Mesendoderm (in vitro differentiated cells): Measurements from ENCODE around the gene CYP2A13.
A peak's percentile ranks its signal among the peaks of the same experiment; 100 is the strongest.
"Not testable (repeated sequence)": the region's sequence is repeated elsewhere in the genome, so short reads cannot be mapped to it uniquely, and the experiment has no call there.

Source experiments
- DNase-seq: peaks from one replicate; pipeline ENCODE4 v3.0.0; 2013
- H2AK5ac ChIP-seq: 2 replicates; pipeline ENCODE4 v1.6.1; 2013; ENCODE audit warnings: low read length, inconsistent platforms
- H2BK120ac ChIP-seq: 2 replicates; pipeline ENCODE4 v1.6.1; 2013; ENCODE audit warnings: low read depth, mild to moderate bottlenecking, low read length, moderate library complexity, mixed read lengths
- H2BK15ac ChIP-seq: replicated peaks from 2 replicates; pipeline ENCODE4 v1.6.1; 2013; ENCODE audit warnings: low read depth, mild to moderate bottlenecking, moderate library complexity
- H2BK5ac ChIP-seq: 2 replicates; pipeline ENCODE4 v1.6.1; 2013; ENCODE audit warnings: low read length, inconsistent platforms
- H3K18ac ChIP-seq: 2 replicates; pipeline ENCODE4 v1.6.1; 2013; ENCODE audit warnings: mild to moderate bottlenecking, low read length, mixed read lengths
- H3K23ac ChIP-seq: one replicate; pipeline ENCODE4 v1.6.1; 2013; ENCODE audit warnings: low read length
- H3K27ac ChIP-seq: 2 replicates; pipeline ENCODE4 v1.5.1; 2013; ENCODE audit warnings: low read depth, mild to moderate bottlenecking, inconsistent platforms, low read length, moderate library complexity
- H3K27me3 ChIP-seq: 2 replicates; pipeline ENCODE4 v1.6.1; 2013; ENCODE audit warnings: low read length, control low read depth, mild to moderate bottlenecking, inconsistent platforms; ENCODE audit not compliant: insufficient read depth, poor library complexity
- H3K36me3 ChIP-seq: 2 replicates; pipeline ENCODE4 v1.6.1; 2013; ENCODE audit warnings: low read length, inconsistent platforms; ENCODE audit not compliant: control insufficient read depth, insufficient read depth
- H3K4ac ChIP-seq: one replicate; pipeline ENCODE4 v1.6.1; 2013; ENCODE audit warnings: low read depth, mild to moderate bottlenecking, low read length, moderate library complexity
- H3K4me1 ChIP-seq: 2 replicates; pipeline ENCODE4 v1.6.1; 2013; ENCODE audit warnings: low read depth, low read length, inconsistent platforms; ENCODE audit not compliant: control insufficient read depth
- H3K4me2 ChIP-seq: 2 replicates; pipeline ENCODE4 v1.6.1; 2013; ENCODE audit warnings: low read length
- H3K4me3 ChIP-seq: 2 replicates; pipeline ENCODE4 v1.5.1; 2013; ENCODE audit warnings: mild to moderate bottlenecking, low read length
- H3K56ac ChIP-seq: one replicate; pipeline ENCODE4 v1.6.1; 2013; ENCODE audit warnings: low read length
- H3K79me1 ChIP-seq: 2 replicates; pipeline ENCODE4 v1.6.1; 2013; ENCODE audit warnings: low read length, inconsistent platforms
- H3K79me2 ChIP-seq: 2 replicates; pipeline ENCODE4 v1.6.1; 2013; ENCODE audit warnings: mild to moderate bottlenecking, low read length; ENCODE audit not compliant: control insufficient read depth, insufficient read depth
- H3K9ac ChIP-seq: 2 replicates; pipeline ENCODE4 v1.6.1; 2013; ENCODE audit warnings: low read length, inconsistent platforms
- H4K5ac ChIP-seq: one replicate; pipeline ENCODE4 v1.6.1; 2013; ENCODE audit warnings: low read length
- H4K8ac ChIP-seq: one replicate; pipeline ENCODE4 v1.6.1; 2013; ENCODE audit warnings: low read depth, mild to moderate bottlenecking, control low read depth, low read length, moderate library complexity
- WGBS: extraction: QIAGEN DNeasy Blood & Tissue Kit; methylation state at CpG from one replicate; pipeline ENCODE4 v1.1.7; 2013; ENCODE audit warnings: low lambda C conversion rate, missing lambda C conversion rate; ENCODE audit not compliant: insufficient coverage; ENCODE audit errors: extremely low coverage; 5-methylcytosine and 5-hydroxymethylcytosine counted together

Gene CYP2A13

GRCh38 chr19:41131186-41131585, 42.9 kb downstream of the CYP2A13 start:
- Histone ChIP-seq H2BK120ac (no peak overlapping the region), H3K79me2 (no peaks in the 10 kb centered on the region), H4K8ac (no peak overlapping the region), H3K36me3 (no peaks in the 10 kb centered on the region), H3K4me1 (no peaks in the 10 kb centered on the region), H4K5ac (no peak overlapping the region), H3K9ac (no peak overlapping the region), H3K27ac (no peak overlapping the region), H3K4me2 (no peak overlapping the region), H3K18ac (no peak overlapping the region), H3K79me1 (no peaks in the 10 kb centered on the region), H2AK5ac (no peak overlapping the region), H3K4ac (no peak overlapping the region), H3K4me3 (no peak overlapping the region), H3K27me3 (no peaks in the 10 kb centered on the region), H3K23ac (no peak overlapping the region), H2BK15ac (no peak overlapping the region), H3K56ac (no peak overlapping the region), H2BK5ac (no peak overlapping the region)
- no CpG with 5 or more reads among the region's 5 CpGs for WGBS
- no peak for DNase-seq

- H4K5ac ChIP-seq: no peak overlapping the region
- no peak overlapping the region for H3K18ac ChIP-seq
- no peak overlapping the region for H4K8ac ChIP-seq
- H3K36me3 ChIP-seq: no peaks in the 10 kb centered on the region
- no peaks in the 10 kb centered on the region for H3K27me3 ChIP-seq
- H2BK15ac ChIP-seq: no peak overlapping the region
- H3K4me1 ChIP-seq: peaks cover 2% of the 10 kb centered on the region
- no peaks in the 10 kb centered on the region for H3K79me2 ChIP-seq
- no peak for DNase-seq
- no peak overlapping the region for H3K9ac ChIP-seq
- H3K4me3 ChIP-seq: no peak overlapping the region
- no peak overlapping the region for H2BK5ac ChIP-seq
- no peak overlapping the region for H3K4ac ChIP-seq
- H3K4me2 ChIP-seq: no peak overlapping the region
- no CpG with 5 or more reads among the region's 3 CpGs for whole genome bisulfite sequencing
- H3K23ac ChIP-seq: no peak overlapping the region
- H3K56ac ChIP-seq: no peak overlapping the region
- no peak overlapping the region for H3K27ac ChIP-seq
- no peak overlapping the region for H2BK120ac ChIP-seq
- H2AK5ac ChIP-seq: no peak overlapping the region
- H3K79me1 ChIP-seq: no peaks in the 10 kb centered on the region
These were observed 45.0 kb downstream of the CYP2A13 start for GRCh38 chr19:41133260-41133659.

- Histone ChIP-seq H3K18ac (no peak overlapping the region), H2BK120ac (no peak overlapping the region), H3K27me3 (no peaks in the 10 kb centered on the region), H3K27ac (no peak overlapping the region), H3K23ac (no peak overlapping the region), H3K4ac (no peak overlapping the region), H3K36me3 (no peaks in the 10 kb centered on the region), H2BK5ac (no peak overlapping the region), H2BK15ac (no peak overlapping the region), H3K4me3 (no peak overlapping the region), H3K4me1 (peaks cover 2% of the 10 kb centered on the region), H3K9ac (no peak overlapping the region), H4K5ac (no peak overlapping the region), H3K56ac (no peak overlapping the region), H2AK5ac (no peak overlapping the region), H4K8ac (no peak overlapping the region), H3K4me2 (no peak overlapping the region), H3K79me2 (no peaks in the 10 kb centered on the region), H3K79me1 (no peaks in the 10 kb centered on the region)
- DNase-seq: no peak
- WGBS: no CpG with 5 or more reads among the region's 20 CpGs
These were observed 46.4 kb downstream of the CYP2A13 start for GRCh38 chr19:41134616-41135015.

GRCh38 chr19:41135390-41136384, 47.4 kb downstream of the CYP2A13 start:
- not testable (repeated sequence) for H3K79me2 ChIP-seq
- no CpG with 5 or more reads among the region's 76 CpGs for WGBS

GRCh38 chr19:41136636-41137455, 48.6 kb downstream of the CYP2A13 start:
- H3K23ac ChIP-seq: no peak overlapping the region
- no peak overlapping the region for H3K56ac ChIP-seq
- no peaks in the 10 kb centered on the region for H3K27me3 ChIP-seq
- peaks cover 2% of the 10 kb centered on the region for H3K4me1 ChIP-seq
- no peaks in the 10 kb centered on the region for H3K79me1 ChIP-seq
- no peak overlapping the region for H2AK5ac ChIP-seq
- H3K4me2 ChIP-seq: no peak overlapping the region
- no peak overlapping the region for H3K4ac ChIP-seq
- no peak overlapping the region for H4K8ac ChIP-seq
- H3K4me3 ChIP-seq: no peak overlapping the region
- H3K9ac ChIP-seq: no peak overlapping the region
- H3K18ac ChIP-seq: no peak overlapping the region
- no peaks in the 10 kb centered on the region for H3K79me2 ChIP-seq
- no peak overlapping the region for H2BK5ac ChIP-seq
- no CpG with 5 or more reads among the region's 31 CpGs for WGBS
- H4K5ac ChIP-seq: peak overlapping the region; percentile 23
- DNase-seq: no peak
- no peaks in the 10 kb centered on the region for H3K36me3 ChIP-seq
- H3K27ac ChIP-seq: no peak overlapping the region
- H2BK15ac ChIP-seq: no peak overlapping the region
- no peak overlapping the region for H2BK120ac ChIP-seq

More at GRCh38 chr19:41135390-41136384, 47.4 kb downstream of the CYP2A13 start:
- H4K5ac ChIP-seq, H3K4me1 ChIP-seq, H3K36me3 ChIP-seq, H4K8ac ChIP-seq, H2AK5ac ChIP-seq, H2BK120ac ChIP-seq, H3K27me3 ChIP-seq, H3K4ac ChIP-seq, H2BK15ac ChIP-seq, H3K79me1 ChIP-seq, H2BK5ac ChIP-seq: not testable (repeated sequence)
- peak overlapping the region; percentile 22 for H3K4me3 ChIP-seq
- peak overlapping the region; percentile 36 for H3K4me2 ChIP-seq
- H3K9ac ChIP-seq: peak overlapping the region; percentile 54
- H3K56ac ChIP-seq: peak overlapping the region; percentile 79
- H3K27ac ChIP-seq: peak overlapping the region; percentile 66
- peak overlapping the region; percentile 82 for H3K18ac ChIP-seq
- peak; percentile 90 for DNase-seq
- H3K23ac ChIP-seq: peak overlapping the region; percentile 89
